HepG2 (cell line): ENCODE data around the gene MGAT5. TPM values are rescaled to one million over a fixed set of nuclear protein-coding genes. Genes with fewer than 3 reads are reported as not detected.

ENCODE experiments used
- ATAC-seq: fragments of 200-7000 bp; cut with Tn5 transposase; 3 replicates; pipeline ENCODE4 v1.9.1; 2020; ENCODE audit warnings: mild to moderate bottlenecking, moderate library complexity
- BruUV-seq: library from RNA; stranded (reverse); fragments of 400-500 nt; replicated peaks from 2 replicates; lab custom pipeline; 2021; lab: Mats Ljungman, UMichigan
- CTCF ChIA-PET: fragments of 300-600 bp; formaldehyde crosslinking; extraction: SDS; loops from one replicate; lab custom pipeline; 2021; ENCODE audit warnings: low total read pairs, inconsistent platforms, low intra/inter-chr PET ratio; lab: Yijun Ruan, JAX
- POLR2A ChIA-PET: fragments of 350-600 bp; sonication (Branson Sonifier 250); formaldehyde crosslinking; loops from one replicate; lab custom pipeline; 2020; ENCODE audit warnings: antibody characterized with exemption, inconsistent platforms; lab: Yijun Ruan, JAX
- DNase-seq: peaks from one replicate; pipeline ENCODE4 v3.0.0-alpha.2; 2015; ENCODE audit warnings: low spot score
- FAIRE-seq: peaks from 3 replicates; lab custom pipeline; 2011; peaks lifted over from hg19 to GRCh38; lab: Jason Lieb, UNC
- H2AFZ ChIP-seq: one replicate; pipeline ENCODE4 v1.6.1; 2011; ENCODE audit warnings: low read length, inconsistent platforms
- H3K27ac ChIP-seq: fragments of 300-600 bp; 3 replicates; pipeline ENCODE4 v1.8.0; 2011; ENCODE audit warnings: mixed run types, mild to moderate bottlenecking, mixed read lengths, low read length, inconsistent platforms; ENCODE audit not compliant: insufficient read depth; ENCODE audit errors: extremely low read length
- H3K27me3 ChIP-seq, 2 experiments: fragments of 200-600 bp in 1 of 2; 2 replicates in 1 of 2; 3 replicates in 1 of 2; pipeline versions ENCODE4 v1.6.0 to v1.8.0; 2011; ENCODE audit warnings: low read length in 2 of 2, mild to moderate bottlenecking in 2 of 2, moderate library complexity in 2 of 2, inconsistent platforms in 1 of 2; ENCODE audit not compliant: insufficient read depth in 2 of 2, control insufficient read depth in 1 of 2
- H3K36me3 ChIP-seq, 2 experiments: fragments of 200-600 bp in 1 of 2; replicated peaks in 1 of 2; 2 replicates in 1 of 2; 3 replicates in 1 of 2; pipeline versions ENCODE4 v1.5.1 to v1.8.0; 2011; ENCODE audit warnings: low read length in 2 of 2, inconsistent platforms in 1 of 2; ENCODE audit not compliant: insufficient read depth in 2 of 2, control insufficient read depth in 1 of 2
- H3K4me1 ChIP-seq: 2 replicates; pipeline ENCODE4 v1.5.1; 2012; ENCODE audit warnings: low read length, inconsistent platforms; ENCODE audit not compliant: insufficient read depth
- H3K4me2 ChIP-seq: 2 replicates; pipeline ENCODE4 v1.6.0; 2011; ENCODE audit warnings: low read depth, low read length, inconsistent platforms
- H3K4me3 ChIP-seq, 3 experiments: fragments of 200-600 bp in 1 of 3; sonication (generic), shearing (Covaris generic) in 1 of 3; replicated peaks in 1 of 3; 2 replicates each; pipeline ENCODE4 v1.5.1; 2011 to 2016; ENCODE audit warnings: low read length in 3 of 3, inconsistent platforms in 2 of 3, low read depth in 2 of 3, mild to moderate bottlenecking in 2 of 3, control low read depth in 1 of 3, mixed read lengths in 1 of 3; ENCODE audit not compliant: insufficient read depth in 1 of 3
- H3K79me2 ChIP-seq: one replicate; pipeline ENCODE4 v1.6.1; 2011; ENCODE audit warnings: low read length, inconsistent platforms; ENCODE audit not compliant: insufficient read depth
- H3K9ac ChIP-seq: 2 replicates; pipeline ENCODE4 v1.6.0; 2011; ENCODE audit warnings: mild to moderate bottlenecking, low read depth, low read length, inconsistent platforms; ENCODE audit not compliant: insufficient read depth
- H3K9me3 ChIP-seq: 2 replicates; pipeline ENCODE4 v1.5.1; 2012; ENCODE audit warnings: mild to moderate bottlenecking, low read length
- H4K20me1 ChIP-seq: 2 replicates; pipeline ENCODE4 v1.6.0; 2011; ENCODE audit warnings: inconsistent platforms, mild to moderate bottlenecking, low read length, moderate library complexity; ENCODE audit not compliant: insufficient read depth
- BCL6 ChIP-seq: IDR thresholded peaks from 2 replicates; pipeline ENCODE4 v1.6.1; 2016; ENCODE audit warnings: missing genetic modification reagents, missing compliant biosample characterization
- CC2D1A ChIP-seq: sonication (generic); formaldehyde crosslinking; IDR thresholded peaks from 2 replicates; pipeline ENCODE4 v1.8.1; 2023; ENCODE audit warnings: mild to moderate bottlenecking, missing genetic modification reagents
- E2F2 ChIP-seq: sonication (generic); formaldehyde crosslinking; IDR thresholded peaks from 2 replicates; pipeline ENCODE4 v1.4.0; 2020; ENCODE audit warnings: missing genetic modification reagents, borderline replicate concordance
- GABPA ChIP-seq, 2 experiments: IDR thresholded peaks; 2 replicates each; pipeline ENCODE4 v1.6.1; 2011 to 2016; ENCODE audit warnings: low read depth in 2 of 2, low read length in 1 of 2, missing biosample characterization in 1 of 2, missing genetic modification characterization in 1 of 2
- MZF1 ChIP-seq: sonication (generic); formaldehyde crosslinking; IDR thresholded peaks from 2 replicates; pipeline ENCODE4 v1.8.1; 2023; ENCODE audit warnings: mild to moderate bottlenecking, missing genetic modification reagents, borderline replicate concordance
- NFIC ChIP-seq: IDR thresholded peaks from 2 replicates; pipeline ENCODE4 v1.6.1; 2012; ENCODE audit warnings: mild to moderate bottlenecking, low read length, inconsistent platforms
- ZBTB44 ChIP-seq: sonication (generic); formaldehyde crosslinking; IDR thresholded peaks from 2 replicates; pipeline ENCODE4 v1.4.0; 2020; ENCODE audit warnings: missing genetic modification reagents
- ZBTB49 ChIP-seq: sonication (generic); formaldehyde crosslinking; IDR thresholded peaks from 2 replicates; pipeline ENCODE4 v1.4.0; 2020; ENCODE audit warnings: missing genetic modification reagents, borderline replicate concordance
- ZNF224 ChIP-seq: sonication (generic); formaldehyde crosslinking; IDR thresholded peaks from 2 replicates; pipeline ENCODE4 v1.5.0; 2020; ENCODE audit warnings: mild to moderate bottlenecking, missing genetic modification reagents
- ZNF276 ChIP-seq: sonication (generic); formaldehyde crosslinking; IDR thresholded peaks from 2 replicates; pipeline ENCODE4 v1.4.0; 2020; ENCODE audit warnings: mild to moderate bottlenecking, low read depth, missing genetic modification reagents
- ZNF556 ChIP-seq: sonication (generic); formaldehyde crosslinking; IDR thresholded peaks from 2 replicates; pipeline ENCODE4 v1.4.0; 2020; ENCODE audit warnings: mild to moderate bottlenecking, missing genetic modification reagents, borderline replicate concordance
- ZSCAN30 ChIP-seq: sonication (generic); formaldehyde crosslinking; IDR thresholded peaks from 2 replicates; pipeline ENCODE4 v1.5.0; 2020; ENCODE audit warnings: mild to moderate bottlenecking, missing genetic modification reagents
- WGBS: methylation state at CpG from one replicate; pipeline ENCODE4 v1.1.6; 2017; ENCODE audit warnings: low lambda C conversion rate; 5-methylcytosine and 5-hydroxymethylcytosine counted together
- in situ Hi-C: cut with HindIII; loops from 2 replicates; pipeline ENCODE4 v1.10.0; 2017; ENCODE audit warnings: low pct_unique_long_range_greater_than_20kb; ENCODE audit not compliant: extremely low pct_ligation_motif_present
- intact Hi-C: fragments of 100-400 bp; cut with micrococcal nuclease; formaldehyde crosslinking; loops from one replicate; pipeline ENCODE4 v1.10.0; 2022; ENCODE audit not compliant: unreplicated experiment
- polyA plus RNA-seq, 8 experiments: library from polyadenylated mRNA; depleted of rRNA in 3 of 8; stranded (reverse) in 7 of 8; unstranded in 1 of 8; fragments of >200 nt; fragmentation: Illumina TruSeq in 4 of 8; extraction: Trizol in 4 of 8; gene quantifications; 2 replicates each; pipeline versions ENCODE4 v1.2.1 to v1.2.3, GENCODE V29; 2011 to 2016; ENCODE audit warnings: low read depth in 4 of 8, missing spikeins in 1 of 8, mixed read lengths in 1 of 8; ENCODE audit not compliant: insufficient read depth in 1 of 8
- total RNA-seq, 5 experiments: library from RNA; depleted of rRNA; stranded (reverse); fragments of >200 nt; fragmentation: Illumina TruSeq; extraction: Trizol; gene quantifications; 2 replicates each; pipeline ENCODE4 v1.2.3, GENCODE V29; 2016; ENCODE audit warnings: low read depth in 1 of 5

The MGAT5 gene
- total and polyA plus RNA-seq, 2 of the 13 experiments (the other 11 are each of a cell fraction or from before 2014, with no cell fraction given) = 33.1 to 60.2 TPM

GRCh38 chr2:134335601-134336000 lies 81.7 kb downstream of the MGAT5 start:
- DNase-seq = no peak
- H3K36me3 ChIP-seq = peaks cover 5 to 9% of the 10 kb centered on the region in 2 experiments; a peak in 4 of 5 replicates
- TF ChIP-seq MZF1 (CRISPR knock-in tag) (no peak), ZNF276 (CRISPR knock-in tag) (no peak), ZNF556 (CRISPR knock-in tag) (no peak), ZBTB49 (CRISPR knock-in tag) (no peak), ZBTB44 (CRISPR knock-in tag) (no peak), BCL6 (CRISPR knock-in tag) (no peak), NFIC (no peak), GABPA (IDR thresholded peaks at IDR 0.05; ENCODE audit: low read depth, low read length) (no peak), GABPA (CRISPR knock-in tag; IDR thresholded peaks at IDR 0.05; ENCODE audit: low read depth) (no peak), CC2D1A (no peak), ZSCAN30 (CRISPR knock-in tag) (no peak), E2F2 (CRISPR knock-in tag) (no peak), ZNF224 (no peak)
- TF ChIP-seq, all 625 proteins: peak for 0
- CTCF ChIA-PET = no interaction called here
- Histone ChIP-seq H3K9ac (no peak overlapping the region), H3K79me2 (no peaks in the 10 kb centered on the region), H3K4me1 (no peaks in the 10 kb centered on the region), H3K27ac (no peak overlapping the region), H3K4me3 (no peak overlapping the region), H3K27me3 (no peaks in the 10 kb centered on the region), H3K4me2 (no peak overlapping the region), H4K20me1 (no peaks in the 10 kb centered on the region), H3K9me3 (no peaks in the 10 kb centered on the region), H2AFZ (no peak overlapping the region)
- intact Hi-C loops (no loop called here), in situ Hi-C loops (no loop called here)
- WGBS = 97% methylated on average over 1 of the region's 1 CpG
- POLR2A ChIA-PET = no interaction called here
- ATAC-seq = no peak
- BruUV-seq = no TSS peak
- FAIRE-seq = no peak
